ENCODE data around the gene POU2F1. TPM values are rescaled to one million over a fixed set of nuclear protein-coding genes. Genes with fewer than 3 reads are reported as not detected.

Gene POU2F1
- total and polyA plus RNA-seq, 2 experiments from 2014 or later: 38.8 to 66.1 TPM

GRCh38 chr1:167194182-167194581 lies 26.5 kb upstream of the POU2F1 start:
- Histone ChIP-seq H3K4me3 (no peak overlapping the region), H3K79me2 (replicated peaks; ENCODE audit: insufficient read depth) (no peaks in the 10 kb centered on the region), H3K36me3 (ENCODE audit: insufficient read depth) (no peaks in the 10 kb centered on the region), H3K9me2 (ENCODE audit: insufficient read depth) (no peaks in the 10 kb centered on the region), H3K27ac (ENCODE audit: low read depth) (no peak overlapping the region), H3K4me2 (no peak overlapping the region), H2AFZ (no peak overlapping the region), H3F3A (replicated peaks; ENCODE audit: low read depth) (no peaks in the 10 kb centered on the region), H3K27me3 (ENCODE audit: insufficient read depth) (no peaks in the 10 kb centered on the region), H3K4me1 (ENCODE audit: insufficient read depth) (peaks cover 9% of the 10 kb centered on the region; the same call in 1 of the 2 replicates), H4K20me1 (replicated peaks; ENCODE audit: insufficient read depth) (no peaks in the 10 kb centered on the region)
- H3K9me3 Mint-ChIP-seq: no peaks in the 10 kb centered on the region
- H3K4me1 Mint-ChIP-seq: peaks cover 17% of the 10 kb centered on the region
- no peak overlapping the region for H3K4me3 Mint-ChIP-seq
- DNase-seq (ENCODE audit: low spot score): no peak
- no peak overlapping the region for H3K27ac Mint-ChIP-seq
- no peaks in the 10 kb centered on the region for H3K36me3 Mint-ChIP-seq (ENCODE audit: low read depth)
- TF ChIP-seq REST (IDR thresholded peaks at IDR 0.05; ENCODE audit: unreplicated experiment) (no peak), POLR2AphosphoS5 (IDR thresholded peaks at IDR 0.05; ENCODE audit: low read depth) (no peak), ETS1 (IDR thresholded peaks at IDR 0.05) (no peak), ZNF114 (CRISPR knock-in tag; IDR thresholded peaks at IDR 0.05) (no peak), STAT1 (IDR thresholded peaks at IDR 0.05; ENCODE audit: unreplicated experiment) (no peak), CTCF (conservative IDR thresholded peaks at IDR 0.05; ENCODE audit: low read depth in 2 of 2) (no peak), NANOG (IDR thresholded peaks at IDR 0.05; ENCODE audit: borderline replicate concordance) (no peak), EZH2 (IDR thresholded peaks at IDR 0.05; ENCODE audit: low read depth, unreplicated experiment) (no peak), CREB1 (CRISPR knock-in tag; IDR thresholded peaks at IDR 0.05; ENCODE audit: low read depth) (no peak)
- H3K27me3 Mint-ChIP-seq (ENCODE audit: insufficient read depth, low read depth, poor library complexity): no peaks in the 10 kb centered on the region
- ATAC-seq: no peak

- Mint-ChIP-seq H3K27me3 (ENCODE audit: insufficient read depth, low read depth, poor library complexity) (no peaks in the 10 kb centered on the region), H3K9me3 (no peaks in the 10 kb centered on the region), H3K4me3 (no peak overlapping the region), H3K4me1 (peaks cover 17% of the 10 kb centered on the region), H3K36me3 (ENCODE audit: low read depth) (no peaks in the 10 kb centered on the region), H3K27ac (no peak overlapping the region)
- Histone ChIP-seq H4K20me1 (replicated peaks; ENCODE audit: insufficient read depth) (no peaks in the 10 kb centered on the region), H3K9me2 (ENCODE audit: insufficient read depth) (no peaks in the 10 kb centered on the region), H3K4me2 (0 out of 2 replicates have a peak overlapping the region, but pooled peaks have one; percentile 10), H2AFZ (no peak overlapping the region), H3K27me3 (ENCODE audit: insufficient read depth) (no peaks in the 10 kb centered on the region), H3K79me2 (replicated peaks; ENCODE audit: insufficient read depth) (no peaks in the 10 kb centered on the region), H3K27ac (ENCODE audit: low read depth) (no peak overlapping the region), H3F3A (replicated peaks; ENCODE audit: low read depth) (no peaks in the 10 kb centered on the region), H3K4me1 (ENCODE audit: insufficient read depth) (peaks cover 9% of the 10 kb centered on the region; the same call in 1 of the 2 replicates), H3K4me3 (no peak overlapping the region), H3K36me3 (ENCODE audit: insufficient read depth) (no peaks in the 10 kb centered on the region)
- ATAC-seq (no peak), DNase-seq (ENCODE audit: low spot score) (no peak)
- TF ChIP-seq JUNB (IDR thresholded peaks at IDR 0.05; ENCODE audit: unreplicated experiment): no peak
- no peak for TF ChIP-seq EZH2phosphoT487 (IDR thresholded peaks at IDR 0.05; ENCODE audit: unreplicated experiment)
- TF ChIP-seq CREB1 (CRISPR knock-in tag; IDR thresholded peaks at IDR 0.05; ENCODE audit: low read depth): no peak
- TF ChIP-seq NANOG (IDR thresholded peaks at IDR 0.05; ENCODE audit: borderline replicate concordance): no peak
- TF ChIP-seq ZNF331 (CRISPR knock-in tag; IDR thresholded peaks at IDR 0.05; ENCODE audit: low read depth): no peak
- TF ChIP-seq STAT1 (IDR thresholded peaks at IDR 0.05; ENCODE audit: unreplicated experiment): no peak
- no peak for TF ChIP-seq REST (IDR thresholded peaks at IDR 0.05; ENCODE audit: unreplicated experiment)
- no peak for TF ChIP-seq ETS1 (IDR thresholded peaks at IDR 0.05)
- TF ChIP-seq POLR2AphosphoS5 (IDR thresholded peaks at IDR 0.05; ENCODE audit: low read depth): no peak
Observed at GRCh38 chr1:167196166-167196565, 24.5 kb upstream of the POU2F1 start.
